ENCODE data around the gene MACROD2.

MACROD2 gene

DNA sequence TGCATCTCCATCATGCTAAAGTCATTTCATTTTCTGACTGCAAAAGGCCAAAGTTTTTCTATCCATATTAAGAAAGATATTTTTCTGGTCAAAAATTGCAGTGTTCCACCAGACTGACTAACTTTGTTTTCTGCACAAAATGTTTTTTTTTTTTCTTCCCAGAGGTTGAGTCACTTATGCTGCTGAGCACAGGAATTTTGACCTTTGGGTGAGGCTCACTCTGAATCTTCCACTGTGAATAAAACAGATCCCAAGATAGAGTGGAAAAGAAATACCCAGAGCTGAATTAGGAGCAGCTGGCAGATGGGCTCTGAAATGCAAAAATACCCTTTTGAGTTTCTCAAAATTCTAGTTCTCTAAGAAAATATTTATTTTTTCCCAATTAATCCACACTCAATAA lies 1581.1 kb downstream of the MACROD2 start:
- no peak for DNase-seq (ENCODE audit: low read depth in 2 of 2)

GRCh38 chr20:15578113-15578512 lies 1582.8 kb downstream of the MACROD2 start:
- DNase-seq (ENCODE audit: low read depth in 2 of 2) = no peak

DNA sequence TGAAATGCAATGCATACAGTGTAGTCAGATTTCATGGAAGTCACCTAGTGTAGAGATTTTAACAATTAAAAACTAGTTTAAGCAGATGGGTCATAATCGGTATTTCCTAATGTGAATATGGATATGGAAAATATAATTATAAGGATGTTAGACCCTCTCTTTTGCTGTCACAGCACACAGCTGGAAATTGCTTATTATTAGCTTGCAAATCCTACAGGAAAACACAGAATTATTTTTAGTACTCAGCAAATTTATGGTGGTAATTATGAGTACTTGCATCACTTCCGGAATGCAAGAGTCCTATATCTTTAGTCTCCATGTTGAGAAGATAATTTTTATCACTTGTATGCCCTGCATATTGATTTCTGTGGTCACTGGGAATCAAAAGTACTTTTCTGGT lies 1584.4 kb downstream of the MACROD2 start:
- DNase-seq (ENCODE audit: low read depth in 2 of 2) = no peak

DNA sequence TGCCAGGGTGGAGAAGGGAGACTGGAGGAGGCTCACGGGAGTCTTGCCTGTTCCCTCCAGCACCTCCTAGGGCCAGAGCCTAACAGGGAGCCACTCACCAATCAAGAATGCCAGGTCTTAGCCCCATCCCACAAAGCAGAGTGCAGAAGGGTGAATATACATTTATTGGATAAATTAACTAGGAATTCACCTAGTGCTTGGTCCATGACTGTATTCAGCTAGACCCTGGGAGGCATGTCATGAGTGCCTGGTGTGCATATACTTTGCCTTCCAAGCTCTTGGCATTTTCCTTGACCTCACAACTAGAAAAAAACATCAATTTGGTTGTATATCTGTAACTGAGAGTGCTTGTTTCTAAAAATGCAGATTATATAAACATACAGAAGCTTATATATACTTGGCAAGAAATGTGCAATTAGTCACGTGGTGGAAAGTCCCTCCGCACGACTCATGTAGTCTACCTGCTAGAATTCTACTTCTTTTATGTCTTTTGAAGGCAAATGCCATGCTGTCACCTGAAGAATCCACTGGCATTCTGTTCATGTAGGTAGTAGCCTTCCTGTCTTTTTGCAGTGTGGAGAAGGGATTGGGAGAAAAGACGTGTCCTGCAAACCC lies 1586.9 kb downstream of the MACROD2 start:
- DNase-seq (ENCODE audit: low read depth in 2 of 2) = no peak

DNA sequence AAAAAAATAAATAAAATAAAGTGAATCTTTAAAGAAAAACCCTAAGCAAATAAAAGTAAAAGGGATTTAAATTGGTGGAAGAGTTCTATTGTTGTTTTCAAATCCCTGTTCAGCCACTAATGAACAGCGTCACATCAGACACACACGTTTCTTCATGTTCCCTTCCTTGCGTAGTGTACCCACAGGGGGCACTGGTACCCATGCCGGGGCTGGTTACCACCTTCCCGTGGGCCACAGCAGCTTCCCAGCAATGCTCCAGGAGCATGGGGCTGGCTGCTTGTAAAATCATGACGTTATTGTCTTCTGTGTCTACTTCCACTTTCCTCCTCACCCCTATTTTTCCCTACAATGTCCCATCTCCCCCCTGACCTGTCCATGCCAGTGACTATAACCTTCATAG lies 1589.2 kb downstream of the MACROD2 start:
- no peak for DNase-seq (ENCODE audit: low read depth in 2 of 2)

GRCh38 chr20:15593081-15593480 lies 1597.8 kb downstream of the MACROD2 start:
- no peak for DNase-seq (ENCODE audit: low read depth in 2 of 2)

DNA sequence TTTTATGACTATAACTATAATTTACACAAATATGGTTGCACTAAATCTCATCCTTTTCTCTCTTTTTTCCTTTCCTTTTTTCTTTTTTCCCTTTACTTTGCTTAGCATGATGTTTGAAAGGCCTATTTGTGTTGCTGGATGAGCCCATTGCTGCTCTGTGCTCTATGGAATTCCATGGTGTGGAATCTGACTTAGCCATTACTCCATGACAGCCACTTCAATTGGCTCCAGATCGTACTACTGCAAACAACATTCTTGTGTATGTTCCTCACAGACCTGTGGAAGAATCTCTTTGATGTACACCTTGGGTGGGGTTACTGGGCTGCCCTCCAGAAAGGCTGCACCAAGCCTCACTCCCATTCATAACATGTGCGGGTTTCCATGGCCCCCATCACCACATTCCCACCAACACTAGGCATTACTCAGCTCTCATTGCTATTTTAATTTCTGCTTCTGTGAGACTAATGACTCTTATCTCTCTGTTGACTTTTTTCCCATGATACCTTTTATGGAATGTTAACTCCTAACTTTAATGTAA lies 1598.9 kb downstream of the MACROD2 start:
- no peak for DNase-seq (ENCODE audit: low read depth in 2 of 2)

DNA sequence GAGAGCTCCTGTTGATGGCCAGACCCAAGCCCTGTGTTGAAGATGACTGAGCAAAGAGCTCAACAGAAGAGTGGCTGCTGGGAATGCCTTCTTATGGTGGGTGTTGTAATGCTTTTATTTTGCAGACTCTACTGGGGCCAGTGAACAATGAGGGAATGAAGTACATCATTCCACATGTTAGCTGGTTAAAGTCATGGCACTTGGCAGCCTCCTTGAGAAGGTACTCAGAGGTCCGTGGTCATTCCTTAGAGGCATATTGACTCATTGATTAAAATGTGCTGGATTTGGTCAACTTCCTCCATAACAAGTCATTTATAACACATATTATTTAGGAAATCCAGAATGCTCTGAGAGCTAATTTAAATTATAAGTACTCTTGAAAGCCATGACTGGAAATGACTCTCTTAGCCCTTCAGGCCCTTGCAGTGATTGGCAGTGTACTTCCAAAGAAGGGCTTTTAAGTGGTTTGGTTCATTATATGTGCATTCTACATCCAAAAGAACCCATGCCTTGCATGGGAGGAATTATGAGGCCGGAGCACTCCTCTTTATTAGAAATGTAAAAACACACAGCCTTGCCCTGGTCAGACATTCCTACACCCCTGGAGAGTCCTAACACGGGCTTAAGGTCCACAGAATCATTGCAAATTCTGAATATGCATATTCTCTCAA lies 1601.0 kb downstream of the MACROD2 start:
- DNase-seq (ENCODE audit: low read depth in 2 of 2) = no peak

GRCh38 chr20:15597306-15597705 lies 1602.0 kb downstream of the MACROD2 start:
- DNase-seq (ENCODE audit: low read depth in 2 of 2) = no peak

DNA sequence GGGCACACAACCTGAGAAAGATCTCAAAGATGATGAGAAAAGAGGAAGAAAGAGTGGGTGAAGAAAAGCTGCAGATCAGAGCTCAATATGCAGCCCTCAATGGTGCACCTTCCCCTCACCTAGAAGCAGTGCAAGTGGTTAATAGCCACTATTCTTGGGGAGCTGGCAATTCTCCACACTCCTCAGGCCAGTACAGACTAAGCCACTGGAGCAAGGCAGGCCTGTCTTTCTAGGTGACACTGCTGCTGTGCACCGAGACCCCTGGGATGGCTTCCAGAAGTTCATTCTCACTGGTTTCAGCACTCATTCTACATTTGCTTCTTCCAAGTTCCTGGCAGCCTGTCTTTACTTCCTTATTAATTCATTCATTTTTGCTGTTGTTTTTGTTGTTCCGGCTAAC lies 1604.6 kb downstream of the MACROD2 start:
- no peak for DNase-seq (ENCODE audit: low read depth in 2 of 2)

- no peak for DNase-seq (ENCODE audit: low read depth in 2 of 2)
Measured at GRCh38 chr20:15600565-15600964, 1605.2 kb downstream of the MACROD2 start.

DNA sequence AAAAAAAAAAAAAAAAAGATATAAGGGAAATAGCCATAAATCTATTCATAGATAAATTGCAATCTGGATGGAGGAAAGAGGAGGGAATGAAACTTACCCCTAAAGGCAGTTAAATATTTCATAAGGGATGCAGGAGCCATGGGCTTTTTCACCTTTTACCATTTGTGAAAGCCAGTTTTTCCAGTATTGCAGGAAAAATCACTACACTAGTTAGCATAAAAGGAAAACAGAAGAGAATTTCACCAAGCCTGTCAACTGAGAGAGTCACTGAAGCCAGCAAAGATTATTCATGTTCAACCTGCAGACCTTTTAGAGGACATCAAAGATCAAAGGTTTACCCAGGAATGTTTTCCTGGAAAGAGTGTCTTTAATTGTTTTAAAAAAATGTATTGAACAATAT lies 1608.2 kb downstream of the MACROD2 start:
- DNase-seq (ENCODE audit: low read depth in 2 of 2) = no peak

- DNase-seq (ENCODE audit: low read depth in 2 of 2) = no peak
Measured at GRCh38 chr20:15603978-15604805, 1608.9 kb downstream of the MACROD2 start.

GRCh38 chr20:15609921-15610320 lies 1614.6 kb downstream of the MACROD2 start:
- DNase-seq (ENCODE audit: low read depth in 2 of 2) = no peak

GRCh38 chr20:15610787-15611186 lies 1615.5 kb downstream of the MACROD2 start:
- no peak for DNase-seq (ENCODE audit: low read depth in 2 of 2)

- no peak for DNase-seq (ENCODE audit: low read depth in 2 of 2)
Measured at GRCh38 chr20:15611541-15611940, 1616.2 kb downstream of the MACROD2 start.

DNA sequence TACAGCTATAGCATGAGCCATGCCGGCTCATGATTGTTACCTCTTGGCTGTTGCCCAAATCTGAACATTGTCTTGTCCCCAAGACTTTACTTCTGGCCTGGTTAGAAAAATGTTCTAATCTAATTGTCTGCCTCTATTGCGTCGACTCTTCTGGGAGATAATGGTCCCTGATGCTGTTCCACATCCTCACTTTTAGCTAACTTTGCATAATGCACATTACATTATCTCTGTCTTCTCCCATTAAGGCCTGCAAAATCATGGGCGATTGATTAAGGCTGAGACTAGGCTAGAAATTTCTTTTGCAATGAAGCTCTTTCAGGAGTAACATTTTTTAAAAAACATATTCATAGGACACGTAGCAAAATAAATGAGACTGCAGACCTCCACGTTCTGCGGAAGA lies 1616.9 kb downstream of the MACROD2 start:
- no peak for DNase-seq (ENCODE audit: low read depth in 2 of 2)

- no peak for DNase-seq (ENCODE audit: low read depth in 2 of 2)
Measured at GRCh38 chr20:15612769-15613168, 1617.5 kb downstream of the MACROD2 start.

GRCh38 chr20:15613530-15613929 lies 1618.2 kb downstream of the MACROD2 start:
- DNase-seq (ENCODE audit: low read depth in 2 of 2) = no peak

DNA sequence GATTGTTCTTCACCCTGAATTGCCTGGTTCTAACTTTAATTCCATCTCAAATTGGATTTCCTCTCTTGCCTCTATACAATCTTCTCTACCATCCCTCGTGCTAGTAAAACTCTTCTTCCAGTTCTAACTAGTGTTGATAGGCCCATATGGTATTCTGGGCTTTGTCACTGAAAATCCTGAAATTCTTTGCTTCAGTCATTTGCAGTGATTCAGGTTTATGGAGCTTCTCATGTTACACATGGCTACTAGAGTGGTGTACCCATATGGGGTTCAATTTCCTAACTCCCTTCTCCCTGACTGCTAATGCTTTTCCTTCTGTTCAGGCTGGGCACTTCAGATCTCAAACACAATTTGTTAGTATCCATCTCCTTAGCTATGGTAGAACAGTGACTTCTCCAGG lies 1621.3 kb downstream of the MACROD2 start:
- DNase-seq (ENCODE audit: low read depth in 2 of 2) = no peak

- DNase-seq (ENCODE audit: low read depth in 2 of 2) = no peak
Measured at GRCh38 chr20:15618110-15618509, 1622.8 kb downstream of the MACROD2 start.

- DNase-seq (ENCODE audit: low read depth in 2 of 2) = no peak
Measured at GRCh38 chr20:15618912-15619311, 1623.6 kb downstream of the MACROD2 start.

- DNase-seq (ENCODE audit: low read depth in 2 of 2) = no peak
Measured at GRCh38 chr20:15619341-15619740, 1624.0 kb downstream of the MACROD2 start.

Measured in stimulated activated CD4-positive, alpha-beta T cell treated with anti-CD3 and anti-CD28 coated beads, Interleukin-1b, Interleukin-23, amount 100 ng/mL, for 1 hour (primary cell).